ENCODE measurements around the gene MGRN1.

- TF ChIP-seq, protein P1, sequence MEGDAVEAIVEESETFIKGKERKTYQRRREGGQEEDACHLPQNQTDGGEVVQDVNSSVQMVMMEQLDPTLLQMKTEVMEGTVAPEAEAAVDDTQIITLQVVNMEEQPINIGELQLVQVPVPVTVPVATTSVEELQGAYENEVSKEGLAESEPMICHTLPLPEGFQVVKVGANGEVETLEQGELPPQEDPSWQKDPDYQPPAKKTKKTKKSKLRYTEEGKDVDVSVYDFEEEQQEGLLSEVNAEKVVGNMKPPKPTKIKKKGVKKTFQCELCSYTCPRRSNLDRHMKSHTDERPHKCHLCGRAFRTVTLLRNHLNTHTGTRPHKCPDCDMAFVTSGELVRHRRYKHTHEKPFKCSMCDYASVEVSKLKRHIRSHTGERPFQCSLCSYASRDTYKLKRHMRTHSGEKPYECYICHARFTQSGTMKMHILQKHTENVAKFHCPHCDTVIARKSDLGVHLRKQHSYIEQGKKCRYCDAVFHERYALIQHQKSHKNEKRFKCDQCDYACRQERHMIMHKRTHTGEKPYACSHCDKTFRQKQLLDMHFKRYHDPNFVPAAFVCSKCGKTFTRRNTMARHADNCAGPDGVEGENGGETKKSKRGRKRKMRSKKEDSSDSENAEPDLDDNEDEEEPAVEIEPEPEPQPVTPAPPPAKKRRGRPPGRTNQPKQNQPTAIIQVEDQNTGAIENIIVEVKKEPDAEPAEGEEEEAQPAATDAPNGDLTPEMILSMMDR (IDR thresholded peaks at IDR 0.05; ENCODE audit: insufficient read depth, low read depth, low read length), result no peak
- TF ChIP-seq EZH2 (IDR thresholded peaks at IDR 0.05; ENCODE audit: insufficient read depth, low read length), result no peak
Measured at GRCh38 chr16:4656695-4657686, 32.4 kb downstream of the MGRN1 start.

Data from astrocyte (in vitro differentiated cells and primary cell).